ENCODE data around the gene RSPH9.

RSPH9 gene

DNA sequence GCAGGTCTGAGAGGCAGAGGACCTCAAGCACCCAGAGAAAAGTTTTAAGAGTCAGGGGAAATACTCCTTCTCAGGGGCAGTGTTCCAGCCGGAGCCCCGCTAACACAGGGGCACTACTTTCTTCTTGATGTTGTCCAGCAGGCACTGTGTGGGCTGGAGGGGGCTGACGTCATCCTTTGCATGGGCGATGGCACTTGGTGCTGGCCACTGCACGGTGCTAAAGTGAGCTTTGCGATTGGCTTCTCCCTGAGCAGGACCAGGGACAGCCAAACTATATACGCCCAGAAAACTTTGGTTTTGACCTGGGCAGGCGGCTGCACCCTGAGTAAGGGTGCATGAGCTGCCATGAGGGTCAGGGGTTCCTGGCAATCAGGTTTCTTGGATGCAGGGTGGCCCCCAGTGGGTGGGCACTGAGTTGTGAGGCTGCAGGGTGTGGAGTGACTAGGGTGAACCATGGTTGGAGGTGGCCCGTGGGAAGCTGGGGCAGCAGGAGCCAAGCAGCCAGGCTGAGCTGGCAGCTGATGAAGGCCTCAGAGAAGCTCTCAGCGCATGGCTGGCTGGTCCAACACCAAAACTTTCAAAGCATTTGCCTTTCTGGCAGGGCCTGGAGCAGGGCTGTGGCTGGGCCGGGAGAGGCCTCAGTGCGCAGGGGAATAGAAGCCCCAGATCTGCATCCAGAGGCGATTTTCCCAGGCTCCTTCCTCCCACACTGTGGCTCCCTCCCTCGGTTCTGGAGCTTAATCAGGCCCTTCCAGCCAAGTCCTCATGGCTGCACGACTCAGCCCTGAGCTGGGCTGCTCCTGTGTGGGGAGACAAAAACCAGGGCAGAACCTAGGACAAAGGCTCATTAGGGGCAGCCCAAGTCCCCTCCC is 24.4 kb downstream of the RSPH9 start:
- DNase-seq: no peak

DNA sequence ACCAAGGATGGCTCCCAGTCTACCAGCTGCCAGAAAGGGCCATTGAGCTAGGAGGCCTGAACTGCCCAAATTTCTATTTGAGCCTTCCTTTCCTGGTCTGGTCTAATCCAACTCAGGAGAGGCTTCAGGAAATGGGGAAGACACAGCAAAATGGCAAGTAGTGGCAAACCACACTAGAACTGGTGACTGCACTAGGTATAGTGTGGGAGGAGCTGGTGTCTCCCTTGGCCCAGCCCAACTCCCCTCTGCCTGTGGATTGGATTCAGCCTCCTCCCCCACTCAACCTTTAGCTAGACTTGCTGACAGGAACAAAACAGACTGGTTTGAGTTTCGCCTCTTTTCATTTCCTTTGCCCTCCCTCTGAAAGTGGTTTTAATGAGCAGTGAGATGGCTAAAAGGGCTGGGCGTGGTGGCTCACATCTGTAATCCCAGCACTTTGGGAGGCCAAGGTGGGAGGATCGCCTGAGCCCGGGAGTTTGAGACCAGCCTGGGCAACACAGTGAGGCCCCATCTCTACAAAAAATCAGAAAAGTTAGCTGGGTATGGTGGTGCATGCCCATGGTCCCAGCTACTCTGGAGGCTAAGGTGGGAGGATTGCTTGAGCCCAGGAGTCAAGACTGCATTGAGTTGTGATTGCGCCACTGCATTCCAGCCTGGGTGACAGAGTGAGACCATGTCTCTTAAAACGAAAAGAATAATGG is 25.2 kb downstream of the RSPH9 start:
- DNase-seq: peak; percentile 53

DNA sequence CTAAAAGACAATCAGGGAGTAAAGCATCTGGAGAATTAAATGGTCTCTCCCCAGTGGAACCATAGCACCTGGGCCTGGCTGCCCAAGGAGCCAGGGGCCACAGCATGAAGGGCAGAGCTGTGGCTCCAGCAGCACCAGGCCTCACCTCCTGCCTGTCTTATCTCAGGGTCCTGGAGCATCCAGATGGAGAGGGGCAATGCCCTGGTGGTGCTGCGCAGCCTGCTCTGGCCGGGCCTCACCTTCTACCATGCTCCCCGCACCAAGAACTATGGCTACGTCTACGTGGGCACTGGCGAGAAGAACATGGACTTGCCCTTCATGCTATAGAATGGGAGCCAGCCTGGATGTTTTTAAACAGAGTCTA is 25.8 kb downstream of the RSPH9 start:
- DNase-seq: no peak

DNA sequence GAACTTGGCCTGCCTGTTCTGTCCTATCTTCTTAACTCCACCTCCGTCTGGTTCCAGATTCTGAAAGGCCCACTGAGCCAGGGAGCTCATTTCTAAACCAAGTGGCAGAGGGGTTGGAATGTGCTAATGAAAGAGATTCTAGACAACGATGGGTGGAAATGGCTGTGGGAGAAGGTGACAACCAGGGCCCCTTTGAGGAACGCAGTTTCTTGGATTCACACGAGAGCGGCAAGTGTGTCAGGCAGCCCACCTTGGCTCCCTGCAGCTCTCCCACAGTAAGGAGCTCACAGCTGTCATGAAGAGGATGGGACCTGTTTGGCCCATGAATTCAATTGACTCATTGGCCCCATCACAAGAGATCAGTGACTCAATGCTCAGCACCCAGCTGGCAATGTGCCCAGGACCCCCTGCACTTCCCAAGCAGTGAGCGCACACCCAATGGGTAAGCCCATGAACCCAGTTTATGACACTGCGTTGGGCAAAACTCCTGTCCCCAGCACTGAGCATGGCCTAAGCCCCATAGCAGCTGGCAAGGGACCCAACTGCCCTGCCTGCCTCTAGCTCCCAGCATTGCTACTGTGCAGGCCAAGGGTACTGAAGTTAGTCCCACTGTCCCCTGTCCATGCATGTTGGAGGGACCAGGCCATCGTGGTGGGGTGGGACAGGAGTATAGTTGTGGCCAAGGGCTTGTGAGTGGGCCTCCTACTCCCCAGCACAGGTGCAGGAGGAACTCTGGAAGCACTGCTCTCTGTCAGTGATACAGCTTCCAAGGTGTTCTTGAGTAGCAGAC is 26.4 kb downstream of the RSPH9 start:
- no peak for DNase-seq

DNA sequence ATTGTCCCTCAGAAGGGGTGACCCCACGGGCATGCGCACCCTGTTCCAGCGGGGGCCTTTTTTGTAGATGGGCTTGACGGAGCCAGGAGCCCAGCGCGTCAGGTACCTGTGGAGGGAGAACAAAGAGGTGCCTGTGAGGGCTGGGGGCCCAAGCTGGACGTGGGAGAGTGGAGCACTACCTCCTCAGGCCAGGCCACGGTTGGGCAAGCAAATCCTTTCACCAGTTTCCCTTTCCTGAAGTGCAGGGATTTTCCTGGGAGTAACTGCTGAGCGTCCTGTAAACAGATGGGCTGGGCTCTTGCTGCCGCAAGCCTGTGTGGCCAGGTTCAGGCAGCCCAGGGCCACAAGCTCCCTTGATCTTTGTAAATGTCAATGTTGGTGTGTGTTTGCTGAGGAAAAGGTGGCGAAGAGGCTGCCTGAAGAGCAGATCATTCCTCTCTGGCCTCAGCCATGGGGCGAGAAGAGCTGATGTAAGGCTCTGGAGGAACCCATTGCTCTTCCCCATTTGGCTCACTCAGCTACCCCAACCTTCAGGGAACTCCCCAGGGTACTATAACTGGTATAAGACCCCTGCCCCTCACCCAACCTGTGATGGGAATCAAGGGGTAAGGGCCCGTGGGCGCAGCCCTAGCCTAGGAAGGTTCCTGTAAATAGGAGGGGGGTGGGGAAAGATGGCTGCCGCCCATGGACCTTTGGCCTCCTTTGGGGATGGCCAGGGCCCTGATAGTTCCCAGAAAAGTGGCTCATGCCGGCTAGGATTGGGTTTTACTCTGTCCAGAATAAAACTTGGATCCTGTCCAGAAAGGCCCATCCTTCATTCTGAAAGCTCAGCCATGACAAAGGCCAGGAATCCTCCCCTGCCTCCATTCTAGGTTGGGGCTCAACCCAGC is 27.2 kb downstream of the RSPH9 start:
- DNase-seq: no peak

DNA sequence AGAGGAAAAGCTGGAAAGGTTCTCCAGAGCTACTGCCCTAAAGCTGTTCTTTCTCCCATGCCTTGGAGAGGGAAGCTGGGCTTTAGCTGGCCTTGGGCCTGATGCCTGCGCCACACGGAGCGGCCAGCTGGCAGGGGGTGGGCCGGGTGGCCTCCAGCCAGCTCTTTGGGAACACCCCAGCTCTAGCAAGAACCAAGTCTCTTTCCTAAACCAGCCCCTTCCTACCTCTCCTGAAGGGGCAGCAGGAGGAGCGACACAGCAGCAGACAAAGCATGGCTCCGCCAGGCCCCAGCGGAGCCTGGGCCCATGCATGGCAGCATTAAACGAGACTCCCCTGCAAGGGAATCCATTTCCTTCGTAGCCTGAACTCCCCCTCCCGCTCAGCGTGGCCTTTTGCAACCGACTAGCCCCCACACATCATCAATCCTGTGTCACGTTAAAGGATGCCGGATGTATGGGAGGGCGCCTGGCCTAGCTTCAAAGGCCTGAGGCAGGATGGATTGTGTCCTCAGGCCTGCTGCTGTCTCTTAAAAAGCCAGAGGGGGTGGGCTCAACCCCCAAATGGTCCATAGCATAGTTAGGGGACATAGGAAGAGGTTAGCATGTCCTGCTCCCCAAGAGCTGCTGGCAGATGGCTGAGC is 28.7 kb downstream of the RSPH9 start:
- DNase-seq: no peak

DNA sequence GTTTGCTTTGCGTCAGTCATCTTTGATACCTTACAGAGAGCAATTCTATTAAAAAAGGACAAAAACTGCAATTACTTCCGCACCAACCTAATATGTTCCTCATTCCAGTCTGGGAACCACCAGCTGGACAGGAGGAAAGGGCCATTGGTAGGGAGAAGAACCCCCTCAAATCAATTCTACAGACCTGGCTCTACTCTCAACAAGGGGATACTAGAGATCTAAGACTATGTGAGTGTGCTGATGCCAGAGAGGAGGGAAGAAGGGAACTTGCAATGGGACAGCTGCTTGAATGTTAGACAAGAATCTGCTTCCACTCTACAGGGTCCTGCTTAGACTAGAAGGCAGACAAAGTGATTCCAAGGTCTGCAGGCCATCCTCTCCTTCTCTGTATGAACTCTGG is 29.5 kb downstream of the RSPH9 start:
- no peak for DNase-seq

DNA sequence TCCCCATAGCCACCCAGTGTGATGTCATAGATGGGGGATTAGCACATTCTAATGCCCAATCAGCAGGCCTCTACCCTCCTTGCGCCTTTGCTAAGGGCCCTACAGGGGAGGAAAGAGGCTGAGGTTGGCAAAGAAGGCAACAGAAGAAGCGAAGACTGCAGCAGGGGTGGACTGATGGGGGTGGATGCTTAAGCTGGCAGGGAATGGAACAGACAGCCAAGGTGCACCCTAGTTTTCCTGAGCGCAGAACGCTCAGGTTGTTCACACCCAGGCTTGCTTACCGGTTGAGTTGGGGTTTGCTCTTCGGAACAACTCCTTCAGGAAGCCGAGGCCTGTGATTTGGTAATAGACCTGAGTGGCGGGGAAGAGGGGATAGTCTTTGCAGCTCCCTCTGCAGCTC is 30.1 kb downstream of the RSPH9 start:
- DNase-seq: no peak

DNA sequence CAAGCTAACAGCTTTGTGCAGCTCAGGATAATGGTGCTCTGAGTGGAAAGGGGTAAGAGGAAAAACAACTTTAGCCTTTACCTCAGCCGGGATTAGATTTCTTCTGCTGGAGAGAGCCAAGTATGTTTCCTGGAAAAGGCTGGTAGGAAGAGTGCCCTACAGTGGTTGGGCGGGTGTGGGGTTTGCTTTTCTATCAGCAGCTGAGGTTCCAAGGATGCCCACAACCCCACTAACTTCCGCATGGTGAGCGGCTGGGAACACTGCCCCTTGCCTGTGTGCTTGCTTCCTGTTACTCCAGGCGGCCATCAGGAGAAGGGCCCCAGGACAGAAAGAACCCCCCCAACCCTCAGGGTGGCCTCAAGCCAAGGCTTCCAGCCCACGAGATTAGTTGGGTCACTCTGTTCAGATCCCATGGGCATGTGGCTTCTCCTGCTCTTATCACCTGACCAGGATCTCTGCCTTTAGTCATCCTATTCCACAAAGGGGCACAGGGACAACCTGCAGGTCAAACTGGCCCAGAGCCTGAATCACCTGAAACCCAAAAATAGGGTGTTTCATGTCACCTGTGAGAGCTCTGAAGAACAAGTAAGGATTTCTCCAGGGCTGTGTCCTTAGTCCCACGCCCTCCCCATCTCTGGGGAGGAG is 32.2 kb downstream of the RSPH9 start:
- no peak for DNase-seq

DNA sequence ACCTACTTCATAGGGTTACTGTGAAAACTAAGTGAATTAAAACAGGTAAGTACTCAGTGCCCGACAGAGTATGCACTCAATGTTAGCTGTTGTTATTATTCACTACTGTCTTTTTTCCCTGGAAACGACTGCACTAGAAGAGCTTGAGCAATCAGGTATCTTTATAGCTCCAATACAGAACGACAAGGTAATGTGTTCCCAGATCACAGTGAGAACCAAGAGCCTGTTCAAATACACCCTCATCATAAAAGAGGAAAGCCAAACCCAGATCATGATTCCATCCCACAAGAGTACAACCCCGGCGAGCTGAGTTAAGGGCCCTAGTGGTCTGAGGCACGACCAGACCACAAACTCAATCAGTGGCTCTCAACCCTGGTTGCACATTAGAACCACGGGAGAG is 32.9 kb downstream of the RSPH9 start:
- DNase-seq: no peak

DNA sequence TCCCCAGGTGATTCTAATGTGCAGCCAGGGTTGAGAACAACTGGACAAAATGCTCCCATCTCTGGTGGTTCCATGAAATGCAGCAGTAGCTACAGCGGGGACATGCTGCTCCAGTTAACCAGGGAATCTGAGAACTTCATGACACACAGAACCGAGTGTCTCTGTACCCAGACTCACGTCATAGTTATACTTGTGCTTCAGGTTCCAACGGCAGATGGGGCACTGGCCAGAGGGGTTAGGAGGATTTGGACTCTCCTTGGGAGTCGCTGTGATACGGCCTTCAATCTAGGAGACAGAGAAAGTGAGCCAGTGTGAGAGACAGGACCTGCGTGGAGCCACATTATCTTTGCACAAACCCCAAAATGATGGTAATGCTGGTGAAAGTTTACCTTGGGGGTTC is 33.5 kb downstream of the RSPH9 start:
- DNase-seq: no peak

DNA sequence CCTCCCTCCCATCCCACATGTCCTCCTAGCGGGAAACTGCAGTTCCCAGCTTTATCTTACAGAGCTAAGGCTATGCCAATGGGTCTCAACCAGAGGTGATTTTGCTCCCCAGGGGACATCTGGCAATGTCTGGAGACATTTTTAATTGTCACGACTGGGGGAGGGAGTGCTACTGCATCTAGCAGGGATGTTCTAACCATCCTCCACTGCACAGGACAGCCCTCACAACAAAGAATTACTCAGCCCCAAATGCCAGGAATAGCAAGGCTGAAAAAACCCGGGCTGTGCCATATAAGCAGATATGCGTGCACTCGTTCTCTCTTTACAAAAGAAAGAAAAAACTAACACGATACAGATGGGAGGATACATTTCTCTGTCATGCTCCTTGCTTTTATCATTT is 34.2 kb downstream of the RSPH9 start:
- no peak for DNase-seq

DNA sequence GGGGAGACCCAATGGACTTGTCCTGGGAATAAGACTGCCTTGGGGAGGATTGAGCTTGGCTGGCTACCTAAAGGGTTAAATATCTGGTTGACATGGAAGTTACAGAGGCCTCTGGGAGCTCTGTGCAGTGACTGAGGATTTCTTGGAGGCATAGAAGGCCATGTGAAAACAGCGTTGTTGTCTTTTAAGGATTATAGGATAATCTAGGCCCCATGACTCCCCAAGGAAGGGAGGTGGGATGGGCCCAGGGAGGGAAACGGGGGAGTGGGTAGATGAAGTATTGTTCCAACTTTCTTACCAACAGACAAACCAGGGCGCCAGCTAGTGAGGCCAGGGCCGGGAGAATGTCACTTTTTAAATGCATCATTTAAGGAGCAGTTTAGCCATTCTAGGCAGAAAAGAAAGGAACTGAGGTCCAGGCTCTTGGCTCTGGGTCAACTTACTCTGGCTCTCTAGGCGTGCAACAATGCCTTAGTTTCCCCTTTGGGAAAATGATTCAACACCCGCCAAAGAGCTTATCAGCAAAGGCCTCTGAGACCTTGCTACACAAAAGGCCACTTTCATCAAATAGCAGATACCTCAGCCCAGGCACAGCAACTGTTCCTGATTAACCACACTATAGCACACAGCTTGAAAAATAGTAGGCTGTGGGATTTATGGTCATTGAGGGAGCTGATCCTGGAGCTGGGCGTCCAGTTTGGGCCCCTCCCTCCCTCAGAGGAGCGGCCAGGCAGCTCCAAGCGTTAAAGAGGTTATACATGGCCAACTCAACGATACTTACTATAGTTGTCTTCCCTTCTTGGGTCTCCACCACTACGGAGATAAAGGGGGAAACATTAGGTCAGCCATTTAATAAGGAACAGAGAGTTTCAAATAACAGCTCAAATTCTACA is 35.7 kb downstream of the RSPH9 start:
- DNase-seq: no peak

DNA sequence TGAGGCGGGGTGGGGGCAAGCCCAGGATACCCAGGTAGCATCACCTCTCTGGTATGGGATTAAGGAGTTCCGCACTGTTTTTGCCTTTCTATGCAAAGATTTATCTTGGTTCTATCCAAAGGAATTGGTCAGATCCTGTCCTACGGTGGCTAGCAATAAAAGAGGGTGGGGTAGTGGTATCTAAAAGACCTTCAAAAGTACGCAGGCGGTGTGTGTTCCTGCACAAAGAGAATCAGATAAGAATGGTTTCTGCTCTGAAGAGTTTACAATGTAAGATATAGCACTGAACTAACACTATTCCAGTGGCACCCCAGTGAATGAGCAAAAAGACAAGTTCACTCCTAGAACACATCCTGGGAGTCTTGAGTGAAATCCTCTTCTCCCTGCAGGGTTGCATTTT is 36.5 kb downstream of the RSPH9 start:
- no peak for DNase-seq

DNA sequence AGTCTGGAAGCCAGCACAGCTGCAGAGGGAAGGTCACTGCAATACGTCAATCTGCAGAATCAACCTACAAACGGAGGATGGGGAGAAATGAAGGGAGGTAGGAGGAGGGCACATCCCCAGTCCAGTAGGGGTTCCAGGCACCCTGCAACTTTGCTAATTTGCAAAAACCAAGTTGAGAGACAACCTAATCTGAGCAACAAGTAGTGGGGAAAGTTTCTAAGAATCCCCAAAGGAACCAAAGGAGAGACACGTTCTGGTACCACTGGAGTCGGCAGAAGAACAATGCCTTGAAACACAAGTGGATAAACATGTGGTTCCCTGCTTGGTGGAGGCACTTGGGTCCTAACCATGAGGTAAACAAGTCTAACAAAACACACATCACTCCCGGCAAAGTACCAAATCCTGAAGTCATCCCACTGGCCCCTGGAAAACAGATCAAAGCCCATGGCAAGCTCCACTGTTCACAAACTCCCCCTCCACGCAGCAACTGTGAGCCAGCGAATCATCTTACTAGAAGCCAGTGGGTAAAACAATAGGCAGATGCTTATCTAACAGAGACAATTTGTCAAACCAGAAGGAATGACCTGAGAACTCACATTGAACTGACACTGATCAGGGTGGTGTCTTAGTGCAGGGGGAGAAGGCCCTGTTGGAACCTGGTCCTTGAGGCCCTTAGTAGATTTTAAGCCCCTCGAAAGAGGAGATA is 38.0 kb downstream of the RSPH9 start:
- DNase-seq: no peak

DNA sequence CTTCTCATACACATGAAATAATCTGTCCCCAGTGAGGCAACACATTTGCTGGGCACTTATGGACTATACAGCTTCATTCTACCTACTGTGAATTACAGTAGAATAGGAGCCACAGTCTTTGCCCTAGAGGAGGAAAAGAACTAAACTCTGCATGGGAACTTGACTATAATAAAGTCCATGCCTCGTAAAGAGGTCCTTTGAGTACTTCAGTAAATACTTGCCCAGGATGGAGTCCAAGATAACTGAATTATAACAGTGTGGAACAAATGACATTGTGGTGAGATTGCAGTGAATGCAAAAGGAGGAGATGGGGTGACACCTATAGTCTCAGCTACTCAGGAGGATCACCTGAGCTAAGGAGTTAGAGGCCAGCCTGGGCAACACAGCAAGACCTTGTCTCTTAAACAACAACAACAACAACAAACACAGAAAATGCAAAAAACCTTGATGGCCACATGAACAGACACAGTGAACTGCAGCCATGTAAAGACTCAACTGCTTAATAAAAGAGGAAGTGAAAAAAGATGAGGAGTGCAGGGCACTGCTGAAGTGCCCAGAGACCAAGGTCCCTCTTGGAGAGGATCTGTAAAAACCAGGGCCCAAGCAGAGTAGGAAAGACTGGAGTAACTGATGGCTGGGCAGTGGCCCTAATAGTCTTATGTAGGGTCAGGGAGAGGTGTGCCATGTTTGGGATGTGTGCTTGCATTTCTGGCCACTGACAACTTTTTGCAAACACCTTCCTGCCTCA is 39.0 kb downstream of the RSPH9 start:
- DNase-seq: no peak

DNA sequence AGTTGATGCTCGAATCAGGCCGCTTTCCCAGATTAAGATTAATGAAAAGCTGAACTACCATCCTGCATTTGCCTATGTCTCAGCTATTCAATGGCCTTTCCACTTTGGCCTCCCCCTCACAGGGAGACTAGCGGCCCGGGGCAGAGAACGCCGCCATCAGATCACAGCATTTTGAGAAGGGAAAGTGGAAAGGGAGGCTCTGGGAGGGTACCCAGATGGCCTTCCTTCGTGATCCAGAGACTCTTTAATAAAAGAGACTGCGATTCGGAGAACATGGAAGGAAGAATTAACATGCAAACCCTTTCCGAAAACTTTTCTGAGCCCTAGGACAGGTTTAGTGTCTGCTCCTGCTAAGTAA is 42.2 kb downstream of the RSPH9 start:
- DNase-seq: no peak

DNA sequence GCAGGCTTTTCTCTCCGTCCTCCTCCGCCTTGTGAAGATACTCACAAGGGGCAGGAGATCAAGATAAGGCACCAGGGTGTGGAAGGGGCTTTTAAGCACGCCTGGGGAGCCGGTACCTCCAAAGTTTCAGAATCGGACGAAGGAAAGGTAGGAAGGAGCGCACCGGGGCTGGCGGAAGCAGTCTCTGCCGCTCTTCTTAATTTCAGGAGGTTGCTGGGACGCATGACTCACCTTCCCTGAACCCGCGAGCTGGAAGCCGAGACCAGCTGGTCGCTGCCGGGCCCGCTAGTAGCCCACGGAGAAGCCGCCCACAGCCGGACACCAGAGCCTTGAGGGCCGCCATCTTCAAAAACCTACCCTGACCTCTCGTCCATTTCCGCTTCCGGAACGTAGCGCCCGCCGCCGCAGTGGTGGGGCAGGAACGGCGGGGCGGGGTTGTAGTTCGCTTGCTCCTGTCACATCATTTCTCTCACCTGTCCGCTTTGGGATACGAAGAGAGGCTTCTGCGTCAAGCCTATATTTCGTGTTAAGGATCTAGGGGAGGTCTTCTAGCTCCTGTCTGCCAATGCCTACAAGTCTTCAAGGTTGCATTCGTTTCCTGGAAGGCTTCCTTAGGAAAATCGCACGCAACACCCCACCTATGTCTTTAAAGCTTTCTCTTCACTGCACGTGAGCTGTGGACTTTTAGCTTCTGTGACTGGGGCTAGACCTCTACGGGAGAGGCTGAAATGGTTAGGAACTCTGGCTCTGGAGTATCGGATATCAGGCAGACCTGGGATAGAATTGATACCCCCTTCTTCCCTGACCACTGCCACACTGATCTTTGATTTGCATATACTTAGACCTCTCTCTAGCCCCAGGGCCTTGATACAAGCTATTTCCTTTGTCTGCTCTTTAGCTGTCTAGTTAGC is 42.9 kb downstream of the RSPH9 start, which contains the start of gene MRPS18A:
Gene MRPS18A (minus strand): TSS at position 355 of the 911 bp plus-strand sequence. CDS start 12 bp downstream, at position 343.
- peak; percentile 89 for DNase-seq

All from hematopoietic multipotent progenitor cell treated with erythropoietin and hydrocortisone succinate and interleukin-3 and kit ligand, for 6 days (in vitro differentiated cells).